ENCODE data around the gene BRSK2.

- TF ChIP-seq EZH2 (IDR thresholded peaks at IDR 0.05; ENCODE audit: insufficient read depth, low read length) (no peak), CTCF (IDR thresholded peaks at IDR 0.05; ENCODE audit: insufficient read depth, low read depth, low read length) (no peak)
Observed at GRCh38 chr11:1359556-1359955, 30.2 kb upstream of the BRSK2 start.
